HL-60/S4 treated with phorbol 12-myristate 13-acetate at 8.2 ng/mL for 4 days and 3 days (cell line): ENCODE results near the gene ZNF223.

Experiments
- in situ Hi-C: fragments of 300-500 bp; cut with MboI; formaldehyde crosslinking; loops from 2 replicates; pipeline ENCODE4 v1.15.0; 2022; ENCODE audit warnings: low sequenced_read_pairs

The ZNF223 gene

DNA sequence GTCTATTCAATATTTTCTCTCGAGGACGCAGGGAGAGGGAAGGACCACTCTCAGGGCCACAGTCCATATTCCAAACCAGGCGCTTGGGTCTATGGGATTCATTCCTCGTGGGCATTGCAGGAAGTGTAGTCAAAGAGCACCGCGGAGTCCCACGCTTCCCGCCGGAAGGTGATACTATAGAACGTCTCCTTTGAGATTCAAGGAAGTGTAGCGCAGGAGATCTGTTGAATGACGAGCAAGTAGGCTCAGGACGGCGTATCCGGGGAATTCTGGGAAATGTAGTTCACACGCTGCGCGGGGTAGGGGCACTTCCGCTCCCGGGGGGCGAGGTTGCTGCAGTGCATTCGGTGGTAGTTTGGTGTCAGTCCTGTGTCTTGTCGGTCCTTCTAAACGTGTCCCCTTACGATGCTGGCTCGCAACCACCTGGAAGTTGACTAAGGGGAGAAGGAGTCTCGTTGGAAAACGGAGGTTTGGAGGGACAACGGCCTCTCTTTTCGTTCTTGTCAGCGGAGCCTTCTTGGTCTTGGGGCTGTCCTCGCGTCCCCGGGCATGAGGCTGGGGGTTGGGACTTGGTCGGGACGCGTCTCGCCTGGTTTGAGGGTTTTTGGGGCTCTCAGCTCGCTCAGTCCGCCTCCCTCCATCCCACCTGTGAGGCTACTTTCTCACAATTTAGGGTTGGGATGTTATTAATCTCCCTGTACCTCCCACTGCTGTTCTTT lies 20.1 kb downstream of the ZNF223 start, which contains the start of gene ZNF284:
Gene ZNF284, plus strand, starts transcription at position 336 of the 719 bp plus-strand sequence. CDS start 4,231 bp downstream, outside the sequence.
- in situ Hi-C loops = no loop called here

DNA sequence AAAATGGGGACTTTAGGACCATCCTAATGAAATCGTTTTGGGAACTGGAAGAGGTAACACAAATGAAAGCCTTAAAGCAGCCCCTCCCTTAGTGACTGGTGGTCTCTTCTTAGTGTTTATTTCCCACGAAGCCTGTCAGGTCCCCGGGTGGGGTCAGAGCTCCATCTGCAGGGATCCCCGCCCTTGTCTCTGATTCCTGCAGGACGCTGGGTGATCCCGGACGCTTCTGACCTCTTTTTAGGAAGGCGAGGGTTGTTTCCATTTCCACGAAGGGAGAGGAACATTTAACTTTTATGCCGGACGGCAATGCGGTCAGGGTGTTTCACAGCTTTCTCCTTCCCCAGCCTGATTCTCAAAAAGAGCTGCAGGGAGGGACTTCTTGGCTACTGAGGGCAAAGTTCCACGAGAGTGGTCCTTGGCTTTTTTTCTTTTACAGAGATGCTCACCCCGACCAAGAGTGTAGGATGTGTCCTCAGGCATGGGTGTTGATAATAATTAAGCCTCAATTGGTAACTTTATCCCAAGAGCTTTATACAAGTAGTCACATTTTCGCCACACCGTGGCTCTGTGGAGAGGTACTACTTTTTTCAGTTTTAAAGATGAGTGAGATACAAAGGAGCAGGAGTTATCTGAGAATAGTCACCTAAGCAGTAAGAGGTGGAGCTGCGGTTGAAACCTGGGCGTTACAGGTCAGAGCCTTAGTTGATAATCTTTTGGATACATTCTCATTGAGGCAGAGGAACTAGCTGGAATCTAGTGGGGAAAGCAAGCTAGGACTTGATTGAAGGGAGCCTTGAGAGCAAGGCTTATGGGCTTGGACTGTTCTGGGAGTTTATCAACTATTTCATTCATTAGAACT lies 20.9 kb downstream of the ZNF223 start:
- in situ Hi-C loops = no loop called here

DNA sequence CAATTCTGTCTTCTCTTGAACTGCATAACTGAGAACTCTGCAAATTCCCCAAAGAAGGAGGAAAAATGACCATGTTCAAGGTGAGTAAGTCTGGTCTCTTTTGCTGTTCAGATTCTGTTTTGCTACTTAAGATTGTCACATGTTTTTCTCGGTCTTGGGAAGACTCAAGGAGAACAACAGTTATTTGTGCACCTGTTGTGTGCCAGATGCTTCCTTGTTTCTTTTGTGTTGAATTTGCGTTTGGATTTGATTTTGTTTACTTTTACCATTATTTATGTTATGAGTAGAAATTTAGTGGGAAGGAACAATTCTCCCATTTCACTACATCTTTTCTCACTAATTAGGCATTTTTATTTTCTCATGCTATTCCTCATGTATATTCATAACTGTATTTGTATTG lies 24.5 kb downstream of the ZNF223 start:
- in situ Hi-C loops = no loop called here

GRCh38 chr19:44092108-44092507 lies 40.3 kb downstream of the ZNF223 start:
- in situ Hi-C loops = no loop called here

DNA sequence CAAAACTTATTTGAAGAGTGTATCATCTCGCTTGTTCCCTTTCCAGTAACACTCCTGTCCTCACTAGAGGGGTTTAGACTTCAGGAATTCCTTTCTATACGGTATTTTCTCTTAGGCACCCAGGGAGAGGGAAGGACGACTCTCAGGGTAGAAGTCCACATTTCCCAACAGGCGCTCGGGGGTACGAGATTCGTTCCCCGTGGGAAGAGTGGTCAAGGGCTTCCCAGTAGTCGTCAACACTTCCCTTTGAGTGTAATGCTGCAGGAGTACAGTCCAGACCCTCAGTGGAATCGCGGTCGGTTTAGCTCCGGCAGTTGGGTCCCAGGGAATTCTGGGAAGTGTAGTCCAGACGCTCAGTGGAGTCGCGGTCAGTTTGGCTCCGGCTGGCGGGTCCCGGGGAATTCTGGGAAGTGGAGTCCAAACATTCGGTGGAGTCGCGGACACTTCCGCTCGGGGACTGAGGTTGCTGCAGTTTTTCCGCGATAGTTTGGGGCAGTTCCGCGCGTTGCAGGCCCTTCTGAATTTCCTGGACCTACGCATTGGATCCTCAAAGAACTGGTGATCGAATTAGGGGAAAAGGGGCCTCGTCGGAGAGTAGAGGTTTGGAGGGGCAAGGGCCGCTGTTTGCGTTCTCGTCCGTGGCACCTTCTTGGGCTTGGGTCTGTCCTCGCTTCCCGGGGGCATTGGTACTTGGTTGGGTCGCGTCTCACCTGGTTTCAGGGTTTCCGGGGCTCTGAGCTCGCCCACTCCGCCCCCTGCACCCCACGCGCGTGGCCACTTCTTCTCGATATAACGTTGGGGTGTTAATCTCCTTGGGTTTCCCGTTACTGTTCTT lies 42.3 kb downstream of the ZNF223 start, which contains the start of gene ZNF224:
Gene ZNF224, plus strand, starts transcription at position 431 of the 835 bp plus-strand sequence. CDS start 3,513 bp downstream, outside the sequence.
- in situ Hi-C loops = no loop called here

- in situ Hi-C loops = no loop called here
These were observed 55.9 kb downstream of the ZNF223 start for GRCh38 chr19:44107751-44108150.

- in situ Hi-C loops = no loop called here
These were observed 57.6 kb downstream of the ZNF223 start for GRCh38 chr19:44109458-44109857.

DNA sequence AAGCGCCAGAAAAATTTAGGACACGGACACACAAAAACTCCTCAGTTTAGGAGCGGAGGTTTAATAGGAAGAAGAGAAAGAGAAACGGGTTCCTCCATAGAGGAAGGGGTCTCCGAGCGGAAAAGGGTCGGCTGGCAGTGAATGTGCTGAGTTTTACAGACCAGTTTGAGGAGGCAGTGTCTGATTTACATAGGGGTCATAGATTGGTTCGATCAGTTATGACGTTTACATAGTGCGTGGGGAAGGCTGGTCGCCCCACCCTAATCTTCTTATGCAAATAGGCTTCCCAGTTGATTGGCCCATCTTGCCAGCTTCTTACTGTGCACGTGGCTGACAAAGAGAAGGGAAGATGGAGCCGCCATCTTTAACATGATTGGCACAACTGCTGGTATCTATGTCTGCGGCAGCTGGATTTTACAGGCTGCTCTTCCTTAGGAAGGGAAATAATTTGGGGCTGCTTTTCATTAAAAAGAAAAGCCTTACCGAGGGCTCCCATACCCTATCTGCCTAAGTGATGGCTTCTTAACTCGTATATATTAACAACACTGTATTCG lies 60.2 kb downstream of the ZNF223 start:
- in situ Hi-C loops = no loop called here

DNA sequence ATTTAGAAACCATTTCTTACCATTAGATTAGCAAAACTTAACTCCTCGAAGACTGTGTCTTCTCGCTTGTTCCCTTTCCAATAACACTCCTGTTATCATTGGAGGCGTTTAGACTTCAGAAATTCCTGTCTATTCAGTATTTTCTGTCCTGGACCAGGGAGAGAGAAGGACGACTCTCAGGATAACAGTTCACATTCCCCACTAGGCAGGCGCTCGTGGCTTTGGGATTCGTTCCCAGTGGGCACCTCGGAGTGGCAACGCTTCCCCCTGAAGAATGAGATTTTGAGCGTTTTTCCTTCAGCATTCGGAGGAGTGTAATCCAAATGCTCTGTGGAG lies 60.9 kb downstream of the ZNF223 start:
- in situ Hi-C loops = no loop called here

- in situ Hi-C loops = no loop called here
These were observed 61.4 kb downstream of the ZNF223 start, which contains the start of gene ZNF225 for GRCh38 chr19:44113138-44113783. ZNF225 (plus strand) TSS chr19:44113399; CDS start chr19:44115828, 2,429 bp downstream.

DNA sequence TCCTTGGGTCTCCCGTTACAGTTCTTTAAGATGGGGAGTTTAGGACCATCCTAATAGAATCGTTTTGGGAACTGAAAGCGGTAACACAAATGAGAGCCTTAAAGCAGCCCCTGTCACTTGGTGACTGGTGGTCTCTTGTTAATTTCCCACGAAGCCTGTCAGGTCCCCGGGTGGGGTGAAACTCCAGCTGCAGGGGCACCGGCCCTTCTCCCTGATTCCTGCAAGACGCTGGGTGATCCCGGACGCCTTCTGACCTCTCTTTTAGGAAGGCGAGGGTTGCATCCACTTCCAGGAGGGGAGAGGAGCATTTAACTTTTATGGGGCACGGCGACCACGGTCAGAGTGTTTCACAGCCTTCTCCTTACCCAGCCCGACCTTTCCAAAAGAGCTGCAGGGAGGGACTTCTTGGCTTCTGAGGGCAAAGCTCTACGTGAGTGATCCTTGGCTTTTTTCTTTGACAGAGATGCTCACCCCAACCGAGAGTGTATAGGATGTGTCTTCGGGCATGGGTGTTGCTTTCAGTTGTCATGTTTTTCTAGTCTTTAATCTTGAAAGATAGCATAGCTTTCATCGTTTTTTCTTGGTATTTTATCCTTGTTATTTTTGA lies 62.1 kb downstream of the ZNF223 start:
- in situ Hi-C loops = no loop called here
